HepG2 (cell line): ENCODE data around the gene AHCY. TPM values are rescaled to one million over a fixed set of nuclear protein-coding genes. Genes with fewer than 3 reads are reported as not detected.

Source experiments
- ELF3 ChIP-seq: IDR thresholded peaks from 2 replicates; pipeline ENCODE4 v1.6.1; 2016; ENCODE audit warnings: missing genetic modification reagents, missing compliant biosample characterization
- FOXA3 ChIP-seq: IDR thresholded peaks from 2 replicates; pipeline ENCODE4 v1.6.1; 2016; ENCODE audit warnings: missing genetic modification reagents, missing compliant biosample characterization
- KLF9 ChIP-seq: IDR thresholded peaks from 2 replicates; pipeline ENCODE4 v1.6.1; 2016; ENCODE audit warnings: low read depth
- MTA1 ChIP-seq: sonication (generic); formaldehyde crosslinking; IDR thresholded peaks from 2 replicates; pipeline ENCODE4 v1.4.0; 2020; ENCODE audit warnings: missing genetic modification reagents, mild to moderate bottlenecking, borderline replicate concordance
- SOX13 ChIP-seq, 3 experiments: fragments of 450-650 bp in 1 of 3; sonication (generic) in 1 of 3; formaldehyde crosslinking in 1 of 3; IDR thresholded peaks in 2 of 3; conservative IDR thresholded peaks in 1 of 3; 2 replicates each; pipeline versions ENCODE4 v1.5.0 to v1.6.1; 2016 to 2020; ENCODE audit warnings: antibody characterized with exemption in 1 of 3, mild to moderate bottlenecking in 1 of 3, missing compliant biosample characterization in 1 of 3, missing genetic modification reagents in 1 of 3, moderate library complexity in 1 of 3
- TBL1XR1 ChIP-seq: fragments of 150-350 bp; IDR thresholded peaks from 2 replicates; pipeline ENCODE4 v1.6.1; 2014; ENCODE audit warnings: borderline replicate concordance, low read length; ENCODE audit not compliant: partially characterized antibody
- TCF7 ChIP-seq: sonication (generic); IDR thresholded peaks from 2 replicates; pipeline ENCODE4 v1.6.1; 2016; ENCODE audit warnings: antibody characterized with exemption, low read depth
- XRCC5 ChIP-seq: fragments of 200-400 bp; formaldehyde crosslinking; optimal IDR thresholded peaks from 2 replicates; pipeline ENCODE3; 2017; ENCODE audit warnings: mild to moderate bottlenecking, low read length
- ZNF143 ChIP-seq: sonication (generic); formaldehyde crosslinking; IDR thresholded peaks from 2 replicates; pipeline ENCODE4 v1.4.0; 2020; ENCODE audit warnings: missing genetic modification reagents
- ZNF224 ChIP-seq: sonication (generic); formaldehyde crosslinking; IDR thresholded peaks from 2 replicates; pipeline ENCODE4 v1.5.0; 2020; ENCODE audit warnings: mild to moderate bottlenecking, missing genetic modification reagents
- ZNF501 ChIP-seq: sonication (generic); formaldehyde crosslinking; IDR thresholded peaks from 2 replicates; pipeline ENCODE4 v1.5.1; 2020; ENCODE audit warnings: mild to moderate bottlenecking, moderate library complexity, missing genetic modification reagents
- polyA plus RNA-seq, 8 experiments: library from polyadenylated mRNA; depleted of rRNA in 3 of 8; stranded (reverse) in 7 of 8; unstranded in 1 of 8; fragments of >200 nt; fragmentation: Illumina TruSeq in 4 of 8; extraction: Trizol in 4 of 8; gene quantifications; 2 replicates each; pipeline versions ENCODE4 v1.2.1 to v1.2.3, GENCODE V29; 2011 to 2016; ENCODE audit warnings: low read depth in 4 of 8, missing spikeins in 1 of 8, mixed read lengths in 1 of 8; ENCODE audit not compliant: insufficient read depth in 1 of 8
- total RNA-seq, 5 experiments: library from RNA; depleted of rRNA; stranded (reverse); fragments of >200 nt; fragmentation: Illumina TruSeq; extraction: Trizol; gene quantifications; 2 replicates each; pipeline ENCODE4 v1.2.3, GENCODE V29; 2016; ENCODE audit warnings: low read depth in 1 of 5
- TF ChIP-seq, protein P1 (sequence below): sonication (generic); formaldehyde crosslinking; IDR thresholded peaks from 2 replicates; pipeline ENCODE4 v1.4.0; 2020; ENCODE audit warnings: missing genetic modification reagents, borderline replicate concordance
- TF ChIP-seq, protein P2 (sequence below): sonication (generic); formaldehyde crosslinking; IDR thresholded peaks from 2 replicates; pipeline ENCODE4 v1.4.0; 2020; ENCODE audit warnings: mild to moderate bottlenecking, missing genetic modification reagents
- TF ChIP-seq, protein P3 (sequence below): IDR thresholded peaks from 2 replicates; pipeline ENCODE4 v1.6.1; 2012; ENCODE audit warnings: low read depth, low read length, improper control_type of control experiment
- TF ChIP-seq, protein P4 (sequence below): sonication (generic); formaldehyde crosslinking; conservative IDR thresholded peaks from 2 replicates; pipeline ENCODE4 v1.8.1; 2023; ENCODE audit warnings: missing genetic modification reagents
- TF ChIP-seq, protein P5 (sequence below): sonication (generic); formaldehyde crosslinking; IDR thresholded peaks from 2 replicates; pipeline ENCODE4 v1.4.0; 2020; ENCODE audit warnings: missing genetic modification reagents, borderline replicate concordance

The AHCY gene
- total and polyA plus RNA-seq, 2 of the 13 experiments (the other 11 are each of a cell fraction or from before 2014, with no cell fraction given): 407 to 419 TPM

DNA sequence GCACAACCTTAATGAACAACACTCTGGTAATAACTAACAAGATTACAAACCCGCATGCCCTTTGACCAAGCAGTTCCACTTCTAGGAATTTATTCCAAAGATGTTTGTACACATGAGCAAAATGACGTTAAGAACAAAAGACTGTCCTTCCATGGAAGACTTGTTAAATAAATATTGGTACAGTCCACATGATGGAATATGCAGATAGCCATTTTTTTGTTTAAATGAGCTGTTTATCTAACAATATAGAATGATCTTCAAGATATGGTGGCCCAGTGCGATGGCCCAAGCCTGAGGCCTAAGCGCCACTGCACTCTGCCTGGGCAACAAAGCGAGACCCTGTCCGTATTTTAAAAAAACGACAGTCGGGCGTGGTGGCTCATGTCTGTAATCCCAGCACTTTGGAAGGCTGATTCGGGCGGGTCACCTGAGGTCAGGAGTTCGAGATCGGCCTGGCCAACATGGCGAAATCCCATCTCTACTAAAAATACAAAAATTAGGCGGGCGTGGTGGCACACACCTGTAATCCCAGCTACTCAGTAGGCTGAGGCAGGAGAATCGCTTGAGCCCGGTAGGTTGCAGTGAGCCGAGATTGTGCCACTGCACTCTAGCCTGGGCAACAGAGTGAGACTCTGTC, 7.4 kb upstream of the AHCY start (continued):
- TF ChIP-seq, protein P1, sequence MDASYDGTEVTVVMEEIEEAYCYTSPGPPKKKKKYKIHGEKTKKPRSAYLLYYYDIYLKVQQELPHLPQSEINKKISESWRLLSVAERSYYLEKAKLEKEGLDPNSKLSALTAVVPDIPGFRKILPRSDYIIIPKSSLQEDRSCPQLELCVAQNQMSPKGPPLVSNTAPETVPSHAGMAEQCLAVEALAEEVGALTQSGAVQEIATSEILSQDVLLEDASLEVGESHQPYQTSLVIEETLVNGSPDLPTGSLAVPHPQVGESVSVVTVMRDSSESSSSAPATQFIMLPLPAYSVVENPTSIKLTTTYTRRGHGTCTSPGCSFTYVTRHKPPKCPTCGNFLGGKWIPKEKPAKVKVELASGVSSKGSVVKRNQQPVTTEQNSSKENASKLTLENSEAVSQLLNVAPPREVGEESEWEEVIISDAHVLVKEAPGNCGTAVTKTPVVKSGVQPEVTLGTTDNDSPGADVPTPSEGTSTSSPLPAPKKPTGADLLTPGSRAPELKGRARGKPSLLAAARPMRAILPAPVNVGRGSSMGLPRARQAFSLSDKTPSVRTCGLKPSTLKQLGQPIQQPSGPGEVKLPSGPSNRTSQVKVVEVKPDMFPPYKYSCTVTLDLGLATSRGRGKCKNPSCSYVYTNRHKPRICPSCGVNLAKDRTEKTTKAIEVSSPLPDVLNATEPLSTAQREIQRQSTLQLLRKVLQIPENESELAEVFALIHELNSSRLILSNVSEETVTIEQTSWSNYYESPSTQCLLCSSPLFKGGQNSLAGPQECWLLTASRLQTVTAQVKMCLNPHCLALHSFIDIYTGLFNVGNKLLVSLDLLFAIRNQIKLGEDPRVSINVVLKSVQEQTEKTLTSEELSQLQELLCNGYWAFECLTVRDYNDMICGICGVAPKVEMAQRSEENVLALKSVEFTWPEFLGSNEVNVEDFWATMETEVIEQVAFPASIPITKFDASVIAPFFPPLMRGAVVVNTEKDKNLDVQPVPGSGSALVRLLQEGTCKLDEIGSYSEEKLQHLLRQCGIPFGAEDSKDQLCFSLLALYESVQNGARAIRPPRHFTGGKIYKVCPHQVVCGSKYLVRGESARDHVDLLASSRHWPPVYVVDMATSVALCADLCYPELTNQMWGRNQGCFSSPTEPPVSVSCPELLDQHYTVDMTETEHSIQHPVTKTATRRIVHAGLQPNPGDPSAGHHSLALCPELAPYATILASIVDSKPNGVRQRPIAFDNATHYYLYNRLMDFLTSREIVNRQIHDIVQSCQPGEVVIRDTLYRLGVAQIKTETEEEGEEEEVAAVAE (CRISPR knock-in tag): 0 out of 2 replicates have a peak, but pooled peaks have one; percentile 73
- peak; percentile 94 for TF ChIP-seq TBL1XR1
- TF ChIP-seq MTA1: no peak; the same call in 1 of the 2 replicates
- TF ChIP-seq SOX13 (IDR thresholded peaks at IDR 0.05): peak; percentile 96; the same call in 1 of the 2 replicates
- TF ChIP-seq SOX13 (CRISPR knock-in tag; conservative IDR thresholded peaks at IDR 0.05 in 1 of 2, IDR thresholded peaks at IDR 0.05 in 1 of 2): peak in 1 of 2 experiments; percentile 100; a peak in 2 of 4 replicates
- TF ChIP-seq, protein P2, sequence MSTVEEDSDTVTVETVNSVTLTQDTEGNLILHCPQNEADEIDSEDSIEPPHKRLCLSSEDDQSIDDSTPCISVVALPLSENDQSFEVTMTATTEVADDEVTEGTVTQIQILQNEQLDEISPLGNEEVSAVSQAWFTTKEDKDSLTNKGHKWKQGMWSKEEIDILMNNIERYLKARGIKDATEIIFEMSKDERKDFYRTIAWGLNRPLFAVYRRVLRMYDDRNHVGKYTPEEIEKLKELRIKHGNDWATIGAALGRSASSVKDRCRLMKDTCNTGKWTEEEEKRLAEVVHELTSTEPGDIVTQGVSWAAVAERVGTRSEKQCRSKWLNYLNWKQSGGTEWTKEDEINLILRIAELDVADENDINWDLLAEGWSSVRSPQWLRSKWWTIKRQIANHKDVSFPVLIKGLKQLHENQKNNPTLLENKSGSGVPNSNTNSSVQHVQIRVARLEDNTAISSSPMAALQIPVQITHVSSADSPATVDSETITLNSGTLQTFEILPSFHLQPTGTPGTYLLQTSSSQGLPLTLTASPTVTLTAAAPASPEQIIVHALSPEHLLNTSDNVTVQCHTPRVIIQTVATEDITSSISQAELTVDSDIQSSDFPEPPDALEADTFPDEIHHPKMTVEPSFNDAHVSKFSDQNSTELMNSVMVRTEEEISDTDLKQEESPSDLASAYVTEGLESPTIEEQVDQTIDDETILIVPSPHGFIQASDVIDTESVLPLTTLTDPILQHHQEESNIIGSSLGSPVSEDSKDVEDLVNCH (CRISPR knock-in tag): no peak
- 0 out of 2 replicates have a peak, but pooled peaks have one; percentile 53 for TF ChIP-seq KLF9
- TF ChIP-seq ZNF143 (CRISPR knock-in tag): peak; percentile 39; the same call in 1 of the 2 replicates
- TF ChIP-seq, protein P3, sequence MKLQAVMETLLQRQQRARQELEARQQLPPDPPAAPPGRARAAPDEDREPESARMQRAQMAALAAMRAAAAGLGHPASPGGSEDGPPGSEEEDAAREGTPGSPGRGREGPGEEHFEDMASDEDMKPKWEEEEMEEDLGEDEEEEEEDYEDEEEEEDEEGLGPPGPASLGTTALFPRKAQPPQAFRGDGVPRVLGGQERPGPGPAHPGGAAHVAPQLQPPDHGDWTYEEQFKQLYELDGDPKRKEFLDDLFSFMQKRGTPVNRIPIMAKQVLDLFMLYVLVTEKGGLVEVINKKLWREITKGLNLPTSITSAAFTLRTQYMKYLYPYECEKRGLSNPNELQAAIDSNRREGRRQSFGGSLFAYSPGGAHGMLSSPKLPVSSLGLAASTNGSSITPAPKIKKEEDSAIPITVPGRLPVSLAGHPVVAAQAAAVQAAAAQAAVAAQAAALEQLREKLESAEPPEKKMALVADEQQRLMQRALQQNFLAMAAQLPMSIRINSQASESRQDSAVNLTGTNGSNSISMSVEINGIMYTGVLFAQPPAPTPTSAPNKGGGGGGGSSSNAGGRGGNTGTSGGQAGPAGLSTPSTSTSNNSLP: peak; percentile 97
- peak; percentile 75 for TF ChIP-seq ZNF501 (CRISPR knock-in tag)
- TF ChIP-seq, protein P4, sequence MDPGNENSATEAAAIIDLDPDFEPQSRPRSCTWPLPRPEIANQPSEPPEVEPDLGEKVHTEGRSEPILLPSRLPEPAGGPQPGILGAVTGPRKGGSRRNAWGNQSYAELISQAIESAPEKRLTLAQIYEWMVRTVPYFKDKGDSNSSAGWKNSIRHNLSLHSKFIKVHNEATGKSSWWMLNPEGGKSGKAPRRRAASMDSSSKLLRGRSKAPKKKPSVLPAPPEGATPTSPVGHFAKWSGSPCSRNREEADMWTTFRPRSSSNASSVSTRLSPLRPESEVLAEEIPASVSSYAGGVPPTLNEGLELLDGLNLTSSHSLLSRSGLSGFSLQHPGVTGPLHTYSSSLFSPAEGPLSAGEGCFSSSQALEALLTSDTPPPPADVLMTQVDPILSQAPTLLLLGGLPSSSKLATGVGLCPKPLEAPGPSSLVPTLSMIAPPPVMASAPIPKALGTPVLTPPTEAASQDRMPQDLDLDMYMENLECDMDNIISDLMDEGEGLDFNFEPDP (CRISPR knock-in tag): 0 out of 2 replicates have a peak, but pooled peaks have one; percentile 63
- peak; percentile 44; the same call in 1 of the 2 replicates for TF ChIP-seq ELF3 (CRISPR knock-in tag)
- TF ChIP-seq, protein P5, sequence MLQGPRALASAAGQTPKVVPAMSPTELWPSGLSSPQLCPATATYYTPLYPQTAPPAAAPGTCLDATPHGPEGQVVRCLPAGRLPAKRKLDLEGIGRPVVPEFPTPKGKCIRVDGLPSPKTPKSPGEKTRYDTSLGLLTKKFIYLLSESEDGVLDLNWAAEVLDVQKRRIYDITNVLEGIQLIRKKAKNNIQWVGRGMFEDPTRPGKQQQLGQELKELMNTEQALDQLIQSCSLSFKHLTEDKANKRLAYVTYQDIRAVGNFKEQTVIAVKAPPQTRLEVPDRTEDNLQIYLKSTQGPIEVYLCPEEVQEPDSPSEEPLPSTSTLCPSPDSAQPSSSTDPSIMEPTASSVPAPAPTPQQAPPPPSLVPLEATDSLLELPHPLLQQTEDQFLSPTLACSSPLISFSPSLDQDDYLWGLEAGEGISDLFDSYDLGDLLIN: peak; percentile 84; the same call in 1 of the 2 replicates
- peak; percentile 21 for TF ChIP-seq ZNF224 (CRISPR knock-in tag)
- TF ChIP-seq TCF7: peak; percentile 86
- TF ChIP-seq FOXA3 (CRISPR knock-in tag): peak; percentile 97
- no peak for TF ChIP-seq XRCC5
